ENCODE results near the gene OR2V1.

DNA sequence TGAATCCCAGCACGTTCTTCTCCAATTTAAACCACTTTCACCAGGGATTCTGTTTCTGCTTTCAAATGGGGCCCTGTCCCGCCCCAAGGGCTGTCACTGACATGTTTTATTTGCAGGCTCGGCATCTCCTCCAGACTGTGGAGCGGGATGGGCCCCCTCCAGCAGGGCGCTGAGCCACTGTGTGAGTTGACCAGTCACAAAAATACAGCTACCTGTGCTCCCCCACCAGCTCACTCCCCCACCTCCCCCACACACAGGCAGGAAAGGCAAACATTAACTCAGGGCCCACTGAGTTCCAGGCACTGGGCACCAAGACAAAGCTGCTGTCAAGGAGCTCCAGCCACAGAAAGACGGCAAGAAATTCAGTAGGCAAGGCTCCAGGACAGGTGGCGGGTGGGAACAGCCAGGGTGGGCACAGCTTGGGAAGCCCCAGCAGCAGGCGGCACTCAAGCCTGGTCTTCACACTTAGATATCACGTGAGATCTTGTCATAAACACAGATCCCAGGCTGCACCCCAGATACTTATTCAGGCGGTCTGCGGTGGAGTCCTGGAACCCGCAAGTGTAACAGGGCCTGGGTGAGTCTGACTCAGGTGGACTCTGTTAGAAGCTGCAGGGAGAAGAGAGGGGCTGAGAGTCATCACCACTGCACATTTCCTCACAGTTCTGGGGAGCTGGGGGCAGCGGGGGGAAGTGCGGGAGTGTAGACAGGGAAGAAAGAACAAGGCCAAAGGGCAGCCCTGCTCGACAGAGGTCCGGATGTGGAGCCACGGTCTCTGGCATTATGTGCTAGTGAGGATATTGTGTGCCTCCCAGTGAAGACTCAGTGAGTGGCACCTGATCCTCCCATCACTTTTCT lies 44.7 kb downstream of the OR2V1 start:
- TF ChIP-seq, protein P1, sequence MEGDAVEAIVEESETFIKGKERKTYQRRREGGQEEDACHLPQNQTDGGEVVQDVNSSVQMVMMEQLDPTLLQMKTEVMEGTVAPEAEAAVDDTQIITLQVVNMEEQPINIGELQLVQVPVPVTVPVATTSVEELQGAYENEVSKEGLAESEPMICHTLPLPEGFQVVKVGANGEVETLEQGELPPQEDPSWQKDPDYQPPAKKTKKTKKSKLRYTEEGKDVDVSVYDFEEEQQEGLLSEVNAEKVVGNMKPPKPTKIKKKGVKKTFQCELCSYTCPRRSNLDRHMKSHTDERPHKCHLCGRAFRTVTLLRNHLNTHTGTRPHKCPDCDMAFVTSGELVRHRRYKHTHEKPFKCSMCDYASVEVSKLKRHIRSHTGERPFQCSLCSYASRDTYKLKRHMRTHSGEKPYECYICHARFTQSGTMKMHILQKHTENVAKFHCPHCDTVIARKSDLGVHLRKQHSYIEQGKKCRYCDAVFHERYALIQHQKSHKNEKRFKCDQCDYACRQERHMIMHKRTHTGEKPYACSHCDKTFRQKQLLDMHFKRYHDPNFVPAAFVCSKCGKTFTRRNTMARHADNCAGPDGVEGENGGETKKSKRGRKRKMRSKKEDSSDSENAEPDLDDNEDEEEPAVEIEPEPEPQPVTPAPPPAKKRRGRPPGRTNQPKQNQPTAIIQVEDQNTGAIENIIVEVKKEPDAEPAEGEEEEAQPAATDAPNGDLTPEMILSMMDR (IDR thresholded peaks at IDR 0.05; ENCODE audit: poor library complexity): no peak
- TF ChIP-seq EZH2 (IDR thresholded peaks at IDR 0.05; ENCODE audit: borderline replicate concordance) (no peak), EZH2phosphoT487 (IDR thresholded peaks at IDR 0.05; ENCODE audit: low read depth, severe bottlenecking, unreplicated experiment) (no peak)

Measured in hepatocyte (in vitro differentiated cells).